HL-60 (cell line): Measurements from ENCODE around the gene MORN5.

ENCODE experiments used
- DNase-seq, 2 experiments: peaks; one replicate each; pipeline ENCODE4 v3.0.0-alpha.2; 2010 to 2020; ENCODE audit warnings: low read depth in 1 of 2, low spot score in 1 of 2
- H3K27ac ChIP-seq: fragments of 250-450 bp; sonication (Bioruptor Pico); replicated peaks from 2 replicates; pipeline ENCODE4 v1.5.1; 2020; ENCODE audit warnings: mild to moderate bottlenecking, moderate library complexity
- H3K27me3 ChIP-seq: fragments of 250-450 bp; sonication (Bioruptor Pico); 2 replicates; pipeline ENCODE4 v1.5.1; 2021; ENCODE audit warnings: mild to moderate bottlenecking, moderate library complexity; ENCODE audit not compliant: insufficient read depth, poor library complexity, severe bottlenecking
- H3K4me3 ChIP-seq: replicated peaks from 2 replicates; pipeline ENCODE4 v1.5.1; 2011; ENCODE audit warnings: mild to moderate bottlenecking, control low read depth, low read length; ENCODE audit not compliant: insufficient read depth
- CTCF ChIP-seq: IDR thresholded peaks from one replicate; pipeline ENCODE4 v1.5.1; 2011; ENCODE audit warnings: low read length, control low read depth, inconsistent platforms; ENCODE audit not compliant: insufficient read depth
- GABPA ChIP-seq: IDR thresholded peaks from 2 replicates; pipeline ENCODE4 v1.6.1; 2012; ENCODE audit warnings: low read depth
- POLR2AphosphoS5 ChIP-seq: IDR thresholded peaks from 2 replicates; pipeline ENCODE4 v1.6.1; 2012; ENCODE audit warnings: low read depth
- REST ChIP-seq: IDR thresholded peaks from 2 replicates; pipeline ENCODE4 v1.6.1; 2012; ENCODE audit warnings: low read depth; ENCODE audit not compliant: insufficient replicate concordance
- SPI1 ChIP-seq: IDR thresholded peaks from 2 replicates; pipeline ENCODE4 v1.6.1; 2012; ENCODE audit warnings: low read depth, mild to moderate bottlenecking, borderline replicate concordance

Gene MORN5

GRCh38 chr9:122200960-122201595, 41.4 kb downstream of the MORN5 start:
- TF ChIP-seq SPI1 (no peak), REST (no peak), CTCF (no peak), GABPA (no peak), POLR2AphosphoS5 (no peak)
- no peak overlapping the region for H3K27ac ChIP-seq
- no peak overlapping the region for H3K4me3 ChIP-seq
- H3K27me3 ChIP-seq = no peaks in the 10 kb centered on the region
- DNase-seq = no peak

DNA sequence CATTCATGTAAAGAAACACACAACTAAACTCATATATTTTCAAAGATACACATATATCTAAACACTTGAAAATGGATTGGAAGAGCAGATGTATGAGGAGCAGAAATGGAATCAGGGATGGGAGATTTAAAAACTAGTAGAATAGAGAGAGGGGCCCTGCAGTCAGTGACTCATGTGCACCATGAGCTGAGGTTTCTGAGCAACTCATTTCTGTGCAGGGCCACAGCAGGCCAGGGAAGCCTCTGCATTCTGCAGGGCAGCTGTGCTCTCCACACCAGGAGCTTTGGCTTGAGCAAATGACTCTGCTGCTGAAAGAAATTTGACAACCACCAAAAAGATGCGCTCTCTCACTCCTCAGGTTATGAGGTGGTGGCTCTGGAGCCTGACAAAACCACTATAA, 41.9 kb downstream of the MORN5 start:
- TF ChIP-seq REST (no peak), GABPA (no peak), POLR2AphosphoS5 (no peak), CTCF (no peak), SPI1 (no peak)
- Histone ChIP-seq H3K27me3 (no peaks in the 10 kb centered on the region), H3K27ac (no peak overlapping the region), H3K4me3 (no peak overlapping the region)
- DNase-seq = no peak

DNA sequence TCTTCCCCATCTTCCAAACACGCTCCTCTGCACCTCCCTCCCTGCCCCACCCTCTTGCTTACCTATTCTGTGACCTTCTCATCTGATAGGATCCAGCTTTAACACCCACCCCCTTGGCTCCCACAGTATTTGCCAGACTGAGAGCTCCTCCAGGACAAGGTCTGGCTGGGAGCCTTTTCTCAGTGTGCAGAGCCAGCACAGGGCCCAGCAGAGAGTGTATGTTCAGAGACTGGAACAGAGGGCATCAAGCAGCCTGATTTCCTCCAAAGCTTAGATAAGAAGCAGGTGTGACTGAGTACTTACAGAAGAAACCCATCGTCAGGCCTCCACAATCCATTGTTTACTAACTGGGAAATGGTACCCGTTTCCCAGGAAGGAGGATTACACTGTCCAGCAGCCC, 42.4 kb downstream of the MORN5 start:
- TF ChIP-seq GABPA (no peak), POLR2AphosphoS5 (no peak), SPI1 (no peak), CTCF (no peak), REST (no peak)
- no peak overlapping the region for H3K27ac ChIP-seq

More for the DNA sequence above, 42.4 kb downstream of the MORN5 start:
- Histone ChIP-seq H3K4me3 (no peak overlapping the region), H3K27me3 (no peaks in the 10 kb centered on the region)
- DNase-seq = no peak
